Mammary epithelial cell (primary cell): ENCODE data around the gene KXD1.

Experiments
- EZH2 ChIP-seq: IDR thresholded peaks from 2 replicates; pipeline ENCODE4 v1.6.1; 2012; ENCODE audit warnings: low read length, inconsistent platforms, borderline replicate concordance
- TF ChIP-seq, protein P1 (sequence below), 2 donors: IDR thresholded peaks in 1 of 2; conservative IDR thresholded peaks in 1 of 2; 2 replicates each; pipeline ENCODE4 v1.5.1; 2011 to 2012; ENCODE audit warnings: inconsistent platforms in 2 of 2, low read length in 2 of 2, mild to moderate bottlenecking in 2 of 2, control low read depth in 1 of 2, low read depth in 1 of 2; ENCODE audit not compliant: insufficient read depth in 1 of 2; ENCODE audit errors: extremely low read depth in 1 of 2

DNA sequence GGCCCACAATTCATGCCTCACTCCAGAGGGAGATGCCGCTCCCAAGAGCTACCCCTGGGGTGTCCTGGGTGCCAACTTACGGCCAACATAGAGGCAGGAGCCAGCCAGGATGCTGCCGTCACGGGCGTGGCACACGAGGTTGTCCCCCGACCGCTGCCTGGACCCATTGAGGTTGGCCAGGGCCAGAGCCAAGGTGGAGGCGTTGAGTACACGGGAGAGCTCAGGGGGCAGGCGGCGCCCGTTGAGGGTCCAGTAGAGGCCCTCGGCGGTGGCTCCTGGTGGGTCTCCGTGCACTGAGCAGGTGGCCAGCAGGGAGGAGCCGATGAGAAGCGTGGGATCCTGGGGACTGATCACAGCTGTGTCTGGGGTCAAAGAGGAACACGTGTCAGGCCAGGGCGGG lies 41.8 kb downstream of the KXD1 start:
- TF ChIP-seq, protein P1, sequence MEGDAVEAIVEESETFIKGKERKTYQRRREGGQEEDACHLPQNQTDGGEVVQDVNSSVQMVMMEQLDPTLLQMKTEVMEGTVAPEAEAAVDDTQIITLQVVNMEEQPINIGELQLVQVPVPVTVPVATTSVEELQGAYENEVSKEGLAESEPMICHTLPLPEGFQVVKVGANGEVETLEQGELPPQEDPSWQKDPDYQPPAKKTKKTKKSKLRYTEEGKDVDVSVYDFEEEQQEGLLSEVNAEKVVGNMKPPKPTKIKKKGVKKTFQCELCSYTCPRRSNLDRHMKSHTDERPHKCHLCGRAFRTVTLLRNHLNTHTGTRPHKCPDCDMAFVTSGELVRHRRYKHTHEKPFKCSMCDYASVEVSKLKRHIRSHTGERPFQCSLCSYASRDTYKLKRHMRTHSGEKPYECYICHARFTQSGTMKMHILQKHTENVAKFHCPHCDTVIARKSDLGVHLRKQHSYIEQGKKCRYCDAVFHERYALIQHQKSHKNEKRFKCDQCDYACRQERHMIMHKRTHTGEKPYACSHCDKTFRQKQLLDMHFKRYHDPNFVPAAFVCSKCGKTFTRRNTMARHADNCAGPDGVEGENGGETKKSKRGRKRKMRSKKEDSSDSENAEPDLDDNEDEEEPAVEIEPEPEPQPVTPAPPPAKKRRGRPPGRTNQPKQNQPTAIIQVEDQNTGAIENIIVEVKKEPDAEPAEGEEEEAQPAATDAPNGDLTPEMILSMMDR (conservative IDR thresholded peaks at IDR 0.05 in 1 of 2, IDR thresholded peaks at IDR 0.05 in 1 of 2; ENCODE audit: extremely low read depth in 1 of 2, insufficient read depth in 1 of 2, low read depth in 1 of 2, low read length in 2 of 2), result no peak
- no peak for TF ChIP-seq EZH2
